ENCODE results near the gene TPCN2. TPM values are rescaled to one million over a fixed set of nuclear protein-coding genes. Genes with fewer than 3 reads are reported as not detected.

Gene TPCN2
- total RNA-seq, 1 experiment from 2014 or later = 17.2 TPM

- in situ Hi-C loops (cut with HindIII; ENCODE audit: low sequenced_read_pairs) = loop anchor here (25.0 kb wide), 1 partner anchor 560 kb away; no protein-coding TSS in a partner anchor
- no peak for DNase-seq (ENCODE audit: low spot score)
Measured at GRCh38 chr11:69101792-69102695, 53.3 kb downstream of the TPCN2 start.

GRCh38 chr11:69102732-69103615, 54.2 kb downstream of the TPCN2 start:
- no peak for DNase-seq (ENCODE audit: low spot score)
- in situ Hi-C loops (cut with HindIII; ENCODE audit: low sequenced_read_pairs) = loop anchor here (25.0 kb wide), 1 partner anchor 559 kb away; no protein-coding TSS in a partner anchor

GRCh38 chr11:69104212-69104855, 55.6 kb downstream of the TPCN2 start:
- no peak for DNase-seq (ENCODE audit: low spot score)
- in situ Hi-C loops (cut with HindIII; ENCODE audit: low sequenced_read_pairs) = loop anchor here (25.0 kb wide), 1 partner anchor 558 kb away; no protein-coding TSS in a partner anchor

- no peak for DNase-seq (ENCODE audit: low spot score)
- in situ Hi-C loops (cut with HindIII; ENCODE audit: low sequenced_read_pairs) = loop anchor here (25.0 kb wide), 1 partner anchor 557 kb away; no protein-coding TSS in a partner anchor
Measured at GRCh38 chr11:69104856-69105395, 56.2 kb downstream of the TPCN2 start.

- peak; percentile 59 for DNase-seq (ENCODE audit: low spot score)
- in situ Hi-C loops (cut with HindIII; ENCODE audit: low sequenced_read_pairs) = loop anchor here (25.0 kb wide), 1 partner anchor 557 kb away; no protein-coding TSS in a partner anchor
Measured at GRCh38 chr11:69105461-69106030, 56.8 kb downstream of the TPCN2 start.

GRCh38 chr11:69106031-69106811, 57.5 kb downstream of the TPCN2 start:
- DNase-seq (ENCODE audit: low spot score) = no peak

GRCh38 chr11:69107413-69107812, 58.7 kb downstream of the TPCN2 start:
- in situ Hi-C loops (cut with HindIII; ENCODE audit: low sequenced_read_pairs) = loop anchor here (25.0 kb wide), 1 partner anchor 555 kb away; no protein-coding TSS in a partner anchor
- no peak for DNase-seq (ENCODE audit: low spot score)

More at GRCh38 chr11:69106031-69106811, 57.5 kb downstream of the TPCN2 start:
- in situ Hi-C loops (cut with HindIII; ENCODE audit: low sequenced_read_pairs) = loop anchor here (25.0 kb wide), 1 partner anchor 556 kb away; no protein-coding TSS in a partner anchor

GRCh38 chr11:69108030-69108429, 59.3 kb downstream of the TPCN2 start:
- in situ Hi-C loops (cut with HindIII; ENCODE audit: low sequenced_read_pairs) = loop anchor here (25.0 kb wide), 1 partner anchor 554 kb away; no protein-coding TSS in a partner anchor
- no peak for DNase-seq (ENCODE audit: low spot score)

- in situ Hi-C loops (cut with HindIII; ENCODE audit: low sequenced_read_pairs) = loop anchor here (25.0 kb wide), 1 partner anchor 554 kb away; no protein-coding TSS in a partner anchor
- DNase-seq (ENCODE audit: low spot score) = no peak
Measured at GRCh38 chr11:69108559-69108958, 59.8 kb downstream of the TPCN2 start.

- in situ Hi-C loops (cut with HindIII; ENCODE audit: low sequenced_read_pairs) = loop anchor here (25.0 kb wide), 1 partner anchor 553 kb away; no protein-coding TSS in a partner anchor
- DNase-seq (ENCODE audit: low spot score) = no peak
Measured at GRCh38 chr11:69109101-69109500, 60.4 kb downstream of the TPCN2 start.

- in situ Hi-C loops (cut with HindIII; ENCODE audit: low sequenced_read_pairs) = loop anchor here (25.0 kb wide), 1 partner anchor 552 kb away; no protein-coding TSS in a partner anchor
- DNase-seq (ENCODE audit: low spot score) = no peak
Measured at GRCh38 chr11:69110451-69110850, 61.7 kb downstream of the TPCN2 start.

GRCh38 chr11:69111624-69112542, 63.2 kb downstream of the TPCN2 start:
- DNase-seq (ENCODE audit: low spot score) = no peak
- in situ Hi-C loops (cut with HindIII; ENCODE audit: low sequenced_read_pairs) = loop anchor here (25.0 kb wide), 1 partner anchor 550 kb away; no protein-coding TSS in a partner anchor

GRCh38 chr11:69113226-69113625, 64.5 kb downstream of the TPCN2 start:
- DNase-seq (ENCODE audit: low spot score) = no peak
- in situ Hi-C loops (cut with HindIII; ENCODE audit: low sequenced_read_pairs) = loop anchor here (25.0 kb wide), 1 partner anchor 549 kb away; no protein-coding TSS in a partner anchor

GRCh38 chr11:69113646-69114340, 65.1 kb downstream of the TPCN2 start:
- DNase-seq (ENCODE audit: low spot score) = no peak
- in situ Hi-C loops (cut with HindIII; ENCODE audit: low sequenced_read_pairs) = loop anchor here (25.0 kb wide), 1 partner anchor 549 kb away; no protein-coding TSS in a partner anchor

- no peak for DNase-seq (ENCODE audit: low spot score)
- in situ Hi-C loops (cut with HindIII; ENCODE audit: low sequenced_read_pairs) = loop anchor here (25.0 kb wide), 1 partner anchor 548 kb away; no protein-coding TSS in a partner anchor
Measured at GRCh38 chr11:69114362-69114761, 65.6 kb downstream of the TPCN2 start.

All from G401 (cell line).